HG03175 (cell line): Measurements from ENCODE around the gene ELL2.

Source experiments
- ATAC-seq: cut with Tn5 transposase; IDR thresholded peaks from one replicate; pipeline ENCODE4 v1.9.1; 2021; ENCODE audit warnings: mild to moderate bottlenecking, moderate library complexity; ENCODE audit not compliant: unreplicated experiment

ELL2 gene

GRCh38 chr5:95884017-95884325 is 77.7 kb downstream of the ELL2 start:
- peak; percentile 60 for ATAC-seq

GRCh38 chr5:95883185-95884016 is 78.2 kb downstream of the ELL2 start:
- peak; percentile 41 for ATAC-seq

GRCh38 chr5:95881833-95882232 is 79.8 kb downstream of the ELL2 start:
- ATAC-seq = no peak

- no peak for ATAC-seq
Measured at GRCh38 chr5:95880081-95880926, 81.3 kb downstream of the ELL2 start.

GRCh38 chr5:95879661-95880060 is 82.0 kb downstream of the ELL2 start:
- ATAC-seq = no peak

- no peak for ATAC-seq
Measured at GRCh38 chr5:95878417-95879323, 83.0 kb downstream of the ELL2 start.

GRCh38 chr5:95876782-95877181 is 84.9 kb downstream of the ELL2 start:
- no peak for ATAC-seq

GRCh38 chr5:95874246-95874645 is 87.4 kb downstream of the ELL2 start:
- no peak for ATAC-seq

- no peak for ATAC-seq
Measured at GRCh38 chr5:95873351-95873750, 88.3 kb downstream of the ELL2 start.

GRCh38 chr5:95872346-95873268 is 89.0 kb downstream of the ELL2 start:
- no peak for ATAC-seq

- ATAC-seq = no peak
Measured at GRCh38 chr5:95871146-95871806, 90.4 kb downstream of the ELL2 start.

GRCh38 chr5:95870105-95870672 is 91.5 kb downstream of the ELL2 start:
- peak; percentile 54 for ATAC-seq

GRCh38 chr5:95869173-95869855 is 92.3 kb downstream of the ELL2 start:
- ATAC-seq = peak; percentile 48

GRCh38 chr5:95868136-95868535 is 93.5 kb downstream of the ELL2 start:
- ATAC-seq = no peak

GRCh38 chr5:95866435-95867040 is 95.1 kb downstream of the ELL2 start:
- no peak for ATAC-seq

- ATAC-seq = no peak
Measured at GRCh38 chr5:95864944-95865504, 96.6 kb downstream of the ELL2 start.

- no peak for ATAC-seq
Measured at GRCh38 chr5:95864456-95864855, 97.2 kb downstream of the ELL2 start.

GRCh38 chr5:95863383-95863757 is 98.3 kb downstream of the ELL2 start:
- ATAC-seq = no peak
